Activated CD8-positive, alpha-beta memory T cell treated with anti-CD3 and anti-CD28 coated beads, Interleukin-2, amount 50 U/mL, for 24 hours (primary cell): Measurements from ENCODE around the gene DKKL1.
A peak's percentile ranks its signal among the peaks of the same experiment; 100 is the strongest.
"Not testable (repeated sequence)": the region's sequence is repeated elsewhere in the genome, so short reads cannot be mapped to it uniquely, and the experiment has no call there.

Experiments used
- DNase-seq: peaks from one replicate; pipeline ENCODE4 v3.0.0-alpha.2; 2020; ENCODE audit errors: extremely low read depth

DKKL1 gene

GRCh38 chr19:49362048-49362928, 1.4 kb upstream of the DKKL1 start, which contains the start of gene TEAD2:
TSS of gene TEAD2 (minus strand) at chr19:49362416. CDS start at chr19:49360075, 2,341 bp downstream.
- no peak for DNase-seq

DNA sequence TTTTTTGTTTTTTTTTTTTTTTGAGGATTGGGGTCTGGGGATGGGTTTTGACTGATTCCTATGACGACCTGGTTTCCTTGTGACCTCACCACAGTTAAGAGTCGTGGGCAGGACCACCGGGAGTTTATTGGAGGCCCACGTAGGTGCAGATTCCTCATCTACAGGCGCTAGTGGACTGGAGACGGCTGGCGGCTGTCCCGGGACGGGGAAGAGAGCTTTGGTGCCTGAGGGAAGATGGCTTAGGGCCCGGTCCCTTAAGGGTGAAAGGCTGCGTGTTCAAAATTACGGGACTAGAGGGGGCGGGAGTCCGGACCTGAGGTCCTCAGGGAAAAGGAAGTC, 779 bp upstream of the DKKL1 start:
- DNase-seq, result no peak

DNA sequence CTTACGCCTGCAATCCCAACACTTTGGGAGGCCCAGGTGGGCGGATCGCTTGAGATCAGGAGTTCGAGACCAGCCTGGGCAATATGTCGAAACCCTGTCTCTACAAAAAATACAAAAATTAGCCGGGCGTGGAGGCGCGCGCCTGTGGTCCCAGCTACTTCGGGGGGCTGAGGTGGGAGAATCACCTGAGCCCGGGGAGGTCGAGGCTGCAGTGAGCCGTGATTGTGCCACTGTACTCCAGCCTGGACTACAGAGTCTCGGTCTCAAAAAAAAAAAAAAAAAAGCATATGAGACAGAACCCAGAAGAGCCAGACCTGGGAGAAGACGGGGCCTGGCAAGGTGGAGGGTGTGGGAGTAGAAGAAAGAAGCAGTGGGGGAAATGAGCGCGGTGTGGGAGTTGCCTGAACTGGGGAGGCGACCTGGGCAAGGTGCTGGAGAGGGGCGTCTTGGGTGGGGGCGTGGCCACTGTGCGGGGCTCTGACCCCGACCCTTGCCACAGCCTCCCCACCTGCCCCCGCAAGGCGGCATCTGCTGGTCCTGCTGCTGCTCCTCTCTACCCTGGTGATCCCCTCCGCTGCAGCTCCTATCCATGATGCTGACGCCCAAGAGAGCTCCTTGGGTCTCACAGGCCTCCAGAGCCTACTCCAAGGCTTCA, 533 bp downstream of the DKKL1 start:
- DNase-seq, result no peak

GRCh38 chr19:49366110-49366509, 2.4 kb downstream of the DKKL1 start:
- DNase-seq, result no peak

DNA sequence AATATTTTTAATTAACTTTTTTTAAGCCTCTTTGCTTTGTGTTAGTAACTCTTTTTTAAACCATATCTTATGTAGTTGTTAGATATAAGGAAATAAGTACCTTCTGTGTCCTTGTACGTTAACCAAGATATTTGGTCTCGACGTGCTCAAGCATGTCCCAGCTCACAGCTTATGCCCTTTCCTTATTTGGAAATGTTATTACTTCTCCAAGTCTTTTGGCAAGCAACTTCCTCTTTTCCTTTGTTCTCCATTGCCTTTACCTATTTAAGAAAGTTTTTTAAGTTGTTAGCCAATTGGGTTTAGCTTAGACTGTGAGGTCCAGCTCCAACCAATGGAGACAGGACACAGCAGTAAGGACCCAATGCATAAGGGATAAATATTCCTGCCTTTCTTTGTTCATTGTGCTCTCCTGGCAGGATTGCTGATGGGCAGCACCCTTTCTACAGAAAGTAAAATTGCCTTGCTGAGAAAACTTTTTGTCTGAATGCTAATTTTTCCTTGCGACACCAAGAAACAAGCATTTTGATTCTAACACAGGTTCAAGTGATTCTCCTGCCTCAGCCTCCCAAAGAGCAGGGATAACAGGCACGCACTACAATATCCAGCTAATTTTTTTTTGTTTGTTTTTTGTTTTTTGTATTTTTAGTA, 5.2 kb downstream of the DKKL1 start:
- no peak for DNase-seq

DNA sequence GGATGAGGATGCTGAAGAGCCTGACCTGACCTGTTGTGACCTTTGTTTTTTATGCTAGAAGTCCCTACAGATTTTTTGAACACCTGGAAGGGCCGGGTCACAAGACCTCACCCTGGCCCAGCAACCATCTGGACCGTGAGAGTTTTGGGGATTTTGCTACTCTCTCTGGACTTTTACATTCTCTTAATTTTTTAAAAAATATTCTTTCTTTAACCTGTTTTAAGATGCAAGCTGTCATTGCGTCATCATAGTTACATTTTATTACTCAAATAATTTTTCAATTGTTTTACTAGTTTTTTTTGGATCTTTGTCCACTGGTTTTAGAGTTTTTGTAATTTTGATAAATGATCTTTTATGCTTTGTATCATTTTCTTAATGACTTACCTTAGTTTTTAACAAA, 7.5 kb downstream of the DKKL1 start:
- no peak for DNase-seq

DNA sequence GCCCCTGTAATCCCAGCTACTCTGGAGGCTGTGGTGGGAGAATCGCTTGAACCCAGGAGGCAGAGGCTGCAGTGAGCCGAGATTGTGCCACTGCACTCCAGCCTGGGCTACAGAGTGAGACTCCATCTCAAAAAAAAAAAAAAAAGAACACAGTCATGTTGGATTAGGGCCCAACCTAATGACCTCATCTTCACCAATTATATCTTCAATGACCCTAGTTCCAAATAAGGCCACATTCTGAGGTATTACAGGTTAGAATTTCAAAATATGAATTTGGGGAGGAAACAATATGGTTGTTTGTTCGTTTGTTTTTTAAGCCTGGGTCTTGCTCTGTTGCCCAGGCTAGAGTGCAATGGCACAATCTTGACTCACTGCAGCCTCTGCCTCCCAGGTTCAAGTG, 9.5 kb downstream of the DKKL1 start:
- DNase-seq, result not testable (repeated sequence)

DNA sequence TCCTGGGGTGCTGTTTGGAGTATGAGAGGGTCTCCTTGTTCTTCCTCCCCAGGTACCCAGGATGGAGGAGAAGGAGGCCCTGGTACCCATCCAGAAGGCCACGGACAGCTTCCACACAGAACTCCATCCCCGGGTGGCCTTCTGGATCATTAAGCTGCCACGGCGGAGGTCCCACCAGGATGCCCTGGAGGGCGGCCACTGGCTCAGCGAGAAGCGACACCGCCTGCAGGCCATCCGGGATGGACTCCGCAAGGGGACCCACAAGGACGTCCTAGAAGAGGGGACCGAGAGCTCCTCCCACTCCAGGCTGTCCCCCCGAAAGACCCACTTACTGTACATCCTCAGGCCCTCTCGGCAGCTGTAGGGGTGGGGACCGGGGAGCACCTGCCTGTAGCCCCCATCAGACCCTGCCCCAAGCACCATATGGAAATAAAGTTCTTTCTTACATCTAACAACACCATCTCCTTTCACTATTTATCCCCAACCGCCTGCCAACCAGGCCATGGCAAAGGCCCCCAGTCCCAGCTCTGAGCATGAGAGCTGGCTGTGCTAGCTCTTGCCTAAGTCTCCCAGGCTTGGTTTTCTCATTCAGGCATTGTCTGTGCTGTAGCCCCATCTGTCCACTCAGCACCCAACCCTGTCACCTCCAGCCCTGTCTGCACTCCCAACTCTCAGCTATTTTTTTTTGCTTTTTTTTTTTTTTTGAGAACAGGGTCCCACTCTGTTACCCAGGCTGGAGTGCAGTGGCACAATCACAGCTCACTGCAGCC, 11.2 kb downstream of the DKKL1 start:
- DNase-seq, result no peak

GRCh38 chr19:49378512-49378911, 14.8 kb downstream of the DKKL1 start:
- no peak for DNase-seq

- DNase-seq, result no peak
Observed at GRCh38 chr19:49380391-49380790, 16.7 kb downstream of the DKKL1 start.

DNA sequence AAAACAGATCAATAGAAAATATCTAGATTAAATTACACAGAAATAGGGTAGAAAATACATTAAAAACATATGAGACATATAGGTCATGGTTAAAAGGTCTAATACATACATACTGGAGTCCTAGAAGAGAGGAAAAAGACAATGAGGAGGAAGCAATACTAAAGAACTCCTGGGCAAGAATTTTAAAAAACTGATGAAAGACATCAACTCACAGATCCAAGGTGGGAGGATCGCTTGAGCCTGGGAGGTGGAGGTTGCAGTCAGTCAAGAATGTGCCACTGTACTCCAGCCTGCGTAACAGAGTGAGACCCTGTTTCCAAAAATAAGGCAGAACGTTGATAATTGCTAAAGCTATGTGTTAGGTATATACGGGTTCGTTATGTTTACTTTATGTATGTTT, 19.0 kb downstream of the DKKL1 start:
- DNase-seq, result no peak

DNA sequence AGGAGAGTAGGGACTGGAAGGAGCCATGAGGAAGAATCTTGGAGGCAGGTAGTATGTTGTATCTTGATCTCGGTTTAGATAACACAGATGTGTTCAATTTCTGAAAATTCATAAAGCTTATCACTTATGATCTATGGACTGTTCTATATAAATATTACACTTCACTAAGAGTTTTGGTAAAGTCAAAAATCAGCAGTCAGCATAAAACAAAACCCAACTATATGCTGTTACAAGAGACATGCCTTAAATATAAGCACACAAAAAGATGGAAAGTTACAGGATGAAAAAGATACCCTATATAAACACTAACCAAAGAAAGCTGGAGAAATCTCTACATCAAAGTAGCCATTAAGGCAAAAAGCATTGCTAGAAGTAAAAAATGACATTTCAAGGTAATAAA, 19.9 kb downstream of the DKKL1 start:
- DNase-seq, result no peak

DNA sequence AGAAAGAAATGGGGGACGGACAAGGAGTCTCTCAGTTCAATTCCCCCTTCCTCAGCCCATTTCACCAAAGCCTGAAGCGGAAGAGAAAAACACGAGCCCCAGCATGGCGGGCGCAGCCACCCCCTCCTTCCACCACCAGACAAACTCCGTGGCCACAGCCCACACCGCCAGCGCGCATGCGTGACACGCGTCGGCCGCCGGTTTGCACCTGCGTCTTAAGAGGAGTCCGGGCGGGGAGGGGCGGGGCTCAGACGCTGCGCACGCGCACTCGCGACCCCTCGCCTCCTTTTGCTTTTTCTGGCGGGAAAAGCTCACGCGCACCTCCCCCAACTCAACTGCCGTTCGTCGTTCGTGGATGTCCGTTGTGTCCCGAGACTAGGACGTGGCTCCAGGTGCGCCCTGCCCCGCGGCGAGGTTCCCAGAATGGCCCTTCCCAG, 24.3 kb downstream of the DKKL1 start, which contains the start of gene KASH5:
Gene KASH5 (plus strand): TSS at position 314 of the 437 bp plus-strand sequence. CDS start 2,635 bp downstream, outside the sequence.
- peak; percentile 76 for DNase-seq

- DNase-seq, result no peak
Observed at GRCh38 chr19:49389406-49389805, 25.7 kb downstream of the DKKL1 start.

GRCh38 chr19:49390131-49390928, 26.7 kb downstream of the DKKL1 start:
- no peak for DNase-seq

GRCh38 chr19:49390929-49391359, 27.3 kb downstream of the DKKL1 start:
- DNase-seq, result no peak

GRCh38 chr19:49391581-49392399, 28.1 kb downstream of the DKKL1 start:
- DNase-seq, result peak; percentile 29

DNA sequence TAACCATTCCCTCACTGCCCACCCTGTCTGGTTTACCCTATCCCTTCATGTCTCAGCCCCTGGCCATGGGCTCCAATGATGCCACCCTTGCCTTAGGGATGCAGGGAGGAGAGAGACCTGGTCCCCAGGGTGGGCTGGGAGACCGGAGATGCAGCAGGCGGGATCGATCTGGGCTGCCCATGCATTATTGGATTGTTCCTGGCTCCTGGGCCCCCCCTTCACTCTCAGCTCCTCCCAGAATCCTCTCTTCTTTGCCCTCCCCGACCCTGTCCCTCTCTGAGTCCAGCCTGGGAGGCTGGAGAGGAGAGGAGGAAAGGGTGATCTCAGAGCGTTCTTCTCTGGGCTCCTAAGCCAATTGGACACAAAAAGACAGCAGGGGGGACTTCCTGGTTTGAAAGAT, 30.2 kb downstream of the DKKL1 start:
- no peak for DNase-seq

DNA sequence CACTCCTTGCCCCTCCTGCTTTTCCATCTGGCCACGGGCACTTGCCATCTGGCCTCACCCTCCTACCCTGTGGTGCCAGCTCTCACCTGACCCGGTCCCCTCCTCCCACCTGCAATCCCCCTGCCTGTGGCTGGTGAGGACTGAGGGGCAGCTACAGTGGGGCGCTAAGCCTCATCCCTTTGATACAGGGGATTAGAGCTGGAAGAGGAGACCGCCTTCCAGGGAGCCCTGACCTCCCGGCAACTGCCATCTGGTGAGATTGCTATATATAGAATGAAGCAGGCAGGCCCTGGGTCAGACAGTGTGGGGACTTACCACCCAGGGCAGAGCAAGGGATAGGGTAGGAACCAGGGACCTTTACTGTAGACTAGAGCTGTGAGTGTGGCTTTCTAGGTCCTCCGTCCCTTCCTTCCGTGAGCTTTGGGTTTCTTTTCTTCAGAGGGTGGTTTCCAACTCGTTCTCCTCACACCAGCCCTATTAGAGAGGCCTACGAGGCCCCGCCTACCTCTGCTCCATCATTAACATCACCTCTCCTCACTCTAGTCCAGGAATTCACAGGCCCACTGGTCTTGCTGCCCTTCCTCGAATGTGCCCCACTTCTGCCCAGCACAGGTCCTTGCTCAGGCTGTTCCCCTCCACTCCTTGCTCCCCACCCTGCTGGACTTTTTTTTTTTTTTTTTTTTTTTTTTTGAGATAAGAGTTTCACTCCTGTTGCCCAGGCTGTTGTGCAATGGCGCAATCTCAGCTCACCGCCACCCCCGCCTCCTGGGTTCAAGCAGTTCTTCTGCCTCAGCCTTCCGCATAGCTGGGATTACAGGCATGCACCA, 32.1 kb downstream of the DKKL1 start:
- no peak for DNase-seq
